B cell (primary cell): ENCODE measurements around the gene TESK2. TPM values are rescaled to one million over a fixed set of nuclear protein-coding genes. Genes with fewer than 3 reads are reported as not detected.
A peak's percentile ranks its signal among the peaks of the same experiment; 100 is the strongest.

Source experiments
- ATAC-seq: fragments of 200-7000 bp; cut with Tn5 transposase; one replicate; pipeline ENCODE4 v1.10.0; 2021; ENCODE audit warnings: low read depth, mild to moderate bottlenecking, moderate number of reproducible peaks, moderate library complexity
- CTCF ChIA-PET: fragments of 350-600 bp; sonication (Branson Sonifier 250); formaldehyde crosslinking; loops from one replicate; lab custom pipeline; 2021; ENCODE audit warnings: antibody characterized with exemption, inconsistent platforms; lab: Charles Lee
- POLR2A ChIA-PET: fragments of 350-600 bp; sonication (Branson Sonifier 250); formaldehyde crosslinking; loops from one replicate; lab custom pipeline; 2021; ENCODE audit warnings: antibody characterized with exemption; lab: Charles Lee
- DNase-seq: peaks from one replicate; pipeline ENCODE4 v3.0.0; 2013
- H2AFZ ChIP-seq: 2 replicates; pipeline ENCODE4 v1.6.1; 2012; ENCODE audit warnings: mild to moderate bottlenecking, low read depth, low read length; ENCODE audit not compliant: insufficient read depth, poor library complexity, severe bottlenecking
- H3K27ac ChIP-seq, 2 donors: 1 replicate in 1 of 2; 2 replicates in 1 of 2; pipeline ENCODE4 v1.5.1; 2012 to 2013; ENCODE audit warnings: low read length in 2 of 2, mild to moderate bottlenecking in 2 of 2, moderate library complexity in 1 of 2
- H3K27me3 ChIP-seq, 4 experiments: fragments of 200-600 bp in 1 of 4; sonication (generic) in 1 of 4; replicated peaks in 1 of 4; 1 replicate in 2 of 4; 2 replicates in 2 of 4; pipeline versions ENCODE4 v1.6.1 to v1.7.0; 2013 to 2016; ENCODE audit warnings: low read length in 3 of 4, mild to moderate bottlenecking in 2 of 4, mixed read lengths in 1 of 4, moderate library complexity in 1 of 4; ENCODE audit not compliant: insufficient read depth in 4 of 4, control insufficient read depth in 3 of 4; ENCODE audit errors: control extremely low read depth in 1 of 4
- H3K36me3 ChIP-seq, 2 experiments: replicated peaks in 1 of 2; 1 replicate in 1 of 2; 2 replicates in 1 of 2; pipeline versions ENCODE4 v1.6.1 to v1.7.1; 2013; ENCODE audit warnings: low read length in 1 of 2; ENCODE audit not compliant: insufficient read depth in 2 of 2, control insufficient read depth in 1 of 2; ENCODE audit errors: control extremely low read depth in 1 of 2, extremely low read depth in 1 of 2
- H3K4me1 ChIP-seq, 2 donors: fragments of 200-600 bp in 1 of 2; sonication (generic) in 1 of 2; 1 replicate in 1 of 2; 2 replicates in 1 of 2; pipeline versions ENCODE4 v1.5.1 to v1.6.1; 2013 to 2017; ENCODE audit warnings: low read length in 2 of 2; ENCODE audit not compliant: control insufficient read depth in 2 of 2, insufficient read depth in 2 of 2
- H3K4me2 ChIP-seq: replicated peaks from 2 replicates; pipeline ENCODE3; 2012; ENCODE audit warnings: mild to moderate bottlenecking, low read depth, low read length; ENCODE audit not compliant: poor library complexity, severe bottlenecking
- H3K4me3 ChIP-seq, 5 experiments: fragments of 200-600 bp in 1 of 5; sonication (generic) in 1 of 5; 1 replicate in 3 of 5; 2 replicates in 2 of 5; pipeline versions ENCODE4 v1.5.1 to v1.7.0; 2011 to 2016; ENCODE audit warnings: low read length in 4 of 5, mild to moderate bottlenecking in 4 of 5, low read depth in 2 of 5, control low read depth in 1 of 5, moderate library complexity in 1 of 5; ENCODE audit not compliant: insufficient read depth in 1 of 5; ENCODE audit errors: control extremely low read depth in 1 of 5, extremely low read depth in 1 of 5
- H3K79me2 ChIP-seq: fragments of 200-600 bp; sonication (generic); one replicate; pipeline ENCODE4 v1.6.0; 2016; ENCODE audit warnings: low read length; ENCODE audit not compliant: control insufficient read depth, insufficient read depth
- H3K9ac ChIP-seq: fragments of 200-600 bp; sonication (generic); 2 replicates; pipeline ENCODE4 v1.6.1; 2017; ENCODE audit warnings: mild to moderate bottlenecking, low read length, moderate library complexity
- H3K9me3 ChIP-seq, 3 donors: one replicate each; pipeline versions ENCODE4 v1.6.1 to v1.7.1; 2013; ENCODE audit warnings: low read length in 2 of 3; ENCODE audit not compliant: control insufficient read depth in 2 of 3, insufficient read depth in 1 of 3; ENCODE audit errors: control extremely low read depth in 1 of 3
- H4K20me1 ChIP-seq: 2 replicates; pipeline ENCODE4 v1.6.0; 2012; ENCODE audit warnings: mild to moderate bottlenecking, low read length; ENCODE audit not compliant: insufficient read depth, control insufficient read depth, poor library complexity, severe bottlenecking
- H3K27ac Mint-ChIP-seq: one replicate; pipeline ENCODE4 v1.8.0; 2021; ENCODE audit warnings: mixed read lengths
- H3K27me3 Mint-ChIP-seq: one replicate; pipeline ENCODE4 v1.8.0; 2021; ENCODE audit warnings: mixed read lengths
- H3K4me1 Mint-ChIP-seq: one replicate; pipeline ENCODE4 v1.8.0; 2021; ENCODE audit warnings: mixed read lengths
- H3K4me3 Mint-ChIP-seq: one replicate; pipeline ENCODE4 v1.8.0; 2021; ENCODE audit warnings: mixed read lengths
- H3K9me3 Mint-ChIP-seq: one replicate; pipeline ENCODE4 v1.8.0; 2022; ENCODE audit warnings: mixed read lengths; ENCODE audit not compliant: insufficient read depth
- WGBS: methylation state at CpG from one replicate; pipeline ENCODE4 v1.1.5; 2013; ENCODE audit warnings: missing lambda C conversion rate; ENCODE audit not compliant: insufficient coverage; 5-methylcytosine and 5-hydroxymethylcytosine counted together
- intact Hi-C: fragments of 100-400 bp; cut with micrococcal nuclease; formaldehyde crosslinking; loops from one replicate; pipeline ENCODE4 v1.10.0; 2022
- polyA plus RNA-seq: library from polyadenylated mRNA; depleted of rRNA; stranded (reverse); fragments of >200 nt; gene quantifications from 2 replicates; pipeline ENCODE4 v1.2.3, GENCODE V29; 2012
- total RNA-seq, 2 donors: library from RNA; stranded (reverse); fragments of 120-200 nt in 1 of 2; gene quantifications; 1 replicate in 1 of 2; 2 replicates in 1 of 2; pipeline versions ENCODE4 v1.2.3 to v1.2.4, GENCODE V29; 2013 to 2022
- TF ChIP-seq, protein P1 (sequence below): fragments of 200-600 bp; IDR thresholded peaks from one replicate; pipeline ENCODE4 v1.8.0; 2022; ENCODE audit warnings: antibody characterized with exemption, mild to moderate bottlenecking

Gene TESK2
- total and polyA plus RNA-seq, 2 donors (not counting 1 experiment from before 2014, with no cell fraction given): 21.7 to 27.0 TPM

DNA sequence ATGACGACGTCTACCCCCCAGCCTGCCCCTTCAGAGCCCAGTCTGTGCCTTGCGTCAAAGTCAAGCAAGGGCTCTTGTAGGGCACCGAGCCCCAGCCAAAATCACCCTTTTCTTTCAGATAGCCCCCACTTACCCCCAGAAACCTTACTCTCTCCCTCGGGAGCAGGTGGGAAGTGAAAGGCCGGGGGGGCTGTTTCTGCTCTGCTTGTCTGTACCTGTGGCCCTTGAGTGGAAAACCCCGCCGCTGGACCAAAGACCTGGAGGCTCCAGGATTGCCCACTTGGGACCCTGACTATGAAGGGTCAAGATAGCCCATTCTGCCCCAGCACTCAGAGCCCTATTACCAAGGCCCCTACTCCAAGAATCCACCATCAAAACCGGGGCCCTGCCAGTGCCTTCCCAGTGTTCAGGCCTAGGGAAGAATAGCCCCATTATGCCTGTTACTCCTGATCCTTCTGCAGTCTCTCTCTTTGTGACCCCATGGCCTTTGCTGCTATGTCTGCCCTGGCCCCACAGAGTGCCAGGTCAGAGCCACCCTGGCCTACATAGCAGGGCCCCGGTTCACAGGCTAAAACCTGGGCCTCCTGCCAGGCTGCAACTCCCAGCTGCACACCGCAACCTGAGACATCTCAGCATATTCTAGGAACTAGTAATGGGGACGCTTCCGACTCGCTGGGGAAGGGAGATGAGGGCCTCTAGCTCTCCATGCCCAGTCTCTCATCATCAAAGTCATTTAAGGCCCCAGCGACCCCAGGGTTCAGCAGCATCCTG is 186.5 kb downstream of the TESK2 start:
- TF ChIP-seq, protein P1, sequence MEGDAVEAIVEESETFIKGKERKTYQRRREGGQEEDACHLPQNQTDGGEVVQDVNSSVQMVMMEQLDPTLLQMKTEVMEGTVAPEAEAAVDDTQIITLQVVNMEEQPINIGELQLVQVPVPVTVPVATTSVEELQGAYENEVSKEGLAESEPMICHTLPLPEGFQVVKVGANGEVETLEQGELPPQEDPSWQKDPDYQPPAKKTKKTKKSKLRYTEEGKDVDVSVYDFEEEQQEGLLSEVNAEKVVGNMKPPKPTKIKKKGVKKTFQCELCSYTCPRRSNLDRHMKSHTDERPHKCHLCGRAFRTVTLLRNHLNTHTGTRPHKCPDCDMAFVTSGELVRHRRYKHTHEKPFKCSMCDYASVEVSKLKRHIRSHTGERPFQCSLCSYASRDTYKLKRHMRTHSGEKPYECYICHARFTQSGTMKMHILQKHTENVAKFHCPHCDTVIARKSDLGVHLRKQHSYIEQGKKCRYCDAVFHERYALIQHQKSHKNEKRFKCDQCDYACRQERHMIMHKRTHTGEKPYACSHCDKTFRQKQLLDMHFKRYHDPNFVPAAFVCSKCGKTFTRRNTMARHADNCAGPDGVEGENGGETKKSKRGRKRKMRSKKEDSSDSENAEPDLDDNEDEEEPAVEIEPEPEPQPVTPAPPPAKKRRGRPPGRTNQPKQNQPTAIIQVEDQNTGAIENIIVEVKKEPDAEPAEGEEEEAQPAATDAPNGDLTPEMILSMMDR: no peak
- no peaks in the 10 kb centered on the region for H3K79me2 ChIP-seq
- H3K4me3 ChIP-seq: peak overlapping the region; percentile 47 to 87 (median 82)
- ATAC-seq: no peak
- peak overlapping the region; percentile 81 for H3K9ac ChIP-seq
- peak overlapping the region; percentile 91 for H3K4me2 ChIP-seq
- 36% methylated on average over 9 of the region's 15 CpGs for WGBS
- no peaks in the 10 kb centered on the region for H3K27me3 ChIP-seq
- H3K9me3 ChIP-seq: no peaks in the 10 kb centered on the region
- H3K27ac ChIP-seq: peak overlapping the region; percentile 85 to 97
- no peaks in the 10 kb centered on the region for H3K27me3 Mint-ChIP-seq
- CTCF ChIA-PET: interaction anchor here (0.7 to 5.0 kb wide), 8 partner anchors 10 to 483 kb away, joined by 3 to 32 read pairs (median 13); partner anchors contain the start of genes HECTD3, MUTYH, TESK2 and TOE1
- H3K9me3 Mint-ChIP-seq: no peaks in the 10 kb centered on the region
- H3K4me3 Mint-ChIP-seq: peak overlapping the region; percentile 94
- peak; percentile 36 for DNase-seq
- peak overlapping the region; percentile 96 for H2AFZ ChIP-seq
- POLR2A ChIA-PET: interaction anchor here (0.5 to 4.9 kb wide), 10 partner anchors 22 to 1359 kb away, joined by 3 to 76 read pairs (median 7); partner anchors contain the start of genes ARMH1, BTBD19, HECTD3 and HPDL
- H3K27ac Mint-ChIP-seq: peak overlapping the region; percentile 95
- no peaks in the 10 kb centered on the region for H3K36me3 ChIP-seq
- peaks cover 34% of the 10 kb centered on the region for H3K4me1 Mint-ChIP-seq
- intact Hi-C loops: loop anchor here (1.0 kb wide), 1 partner anchor 22 kb away; the partner anchor contains the start of gene HPDL
- H3K4me1 ChIP-seq: peaks cover 19 to 27% of the 10 kb centered on the region in 2 donors
- no peaks in the 10 kb centered on the region for H4K20me1 ChIP-seq
